Panc1 (cell line): ENCODE measurements around the gene MSRB2. TPM values are rescaled to one million over a fixed set of nuclear protein-coding genes. Genes with fewer than 3 reads are reported as not detected.

Experiments used
- ATAC-seq: fragments of 200-7000 bp; cut with Tn5 transposase; 2 replicates; pipeline ENCODE4 v1.9.1; 2020; ENCODE audit warnings: mild to moderate bottlenecking, moderate library complexity
- BruUV-seq: library from RNA; stranded (reverse); fragments of 400-500 nt; replicated peaks from 2 replicates; lab custom pipeline; 2021; lab: Mats Ljungman, UMichigan
- CTCF ChIA-PET: fragments of 300-600 bp; sonication (Branson Sonifier 250); formaldehyde crosslinking; loops from one replicate; lab custom pipeline; 2022; ENCODE audit warnings: antibody characterized with exemption; lab: Charles Lee
- POLR2A ChIA-PET: fragments of 300-600 bp; sonication (Branson Sonifier 250); formaldehyde crosslinking; loops from one replicate; lab custom pipeline; 2022; ENCODE audit warnings: antibody characterized with exemption; lab: Charles Lee
- DNase-seq: peaks from one replicate; pipeline ENCODE4 v3.0.0-alpha.2; 2010; ENCODE audit warnings: low read depth, low spot score
- H3K27ac ChIP-seq: 2 replicates; pipeline ENCODE4 v1.5.1; 2011; ENCODE audit warnings: mild to moderate bottlenecking, low read length, inconsistent platforms
- H3K27me3 ChIP-seq: fragments of 200-500 bp; sonication (Bioruptor generic); 2 replicates; pipeline ENCODE4 v1.6.0; 2014; ENCODE audit warnings: low read length, inconsistent platforms; ENCODE audit not compliant: control insufficient read depth, insufficient read depth
- H3K36me3 ChIP-seq: fragments of 200-500 bp; sonication (Bioruptor generic); 2 replicates; pipeline ENCODE4 v1.5.1; 2014; ENCODE audit warnings: inconsistent platforms, mild to moderate bottlenecking, low read length, moderate library complexity; ENCODE audit not compliant: control insufficient read depth, insufficient read depth
- H3K4me1 ChIP-seq: 2 replicates; pipeline ENCODE4 v1.5.1; 2011; ENCODE audit warnings: inconsistent platforms, mild to moderate bottlenecking, low read length, moderate library complexity; ENCODE audit not compliant: control insufficient read depth, insufficient read depth
- H3K4me3 ChIP-seq, 2 experiments: 2 replicates each; pipeline ENCODE4 v1.5.1; 2011 to 2012; ENCODE audit warnings: low read depth in 2 of 2, low read length in 2 of 2, mild to moderate bottlenecking in 2 of 2, inconsistent platforms in 1 of 2, moderate library complexity in 1 of 2
- H3K9me3 ChIP-seq: fragments of 200-500 bp; sonication (Bioruptor generic); 2 replicates; pipeline ENCODE4 v1.5.1; 2014; ENCODE audit warnings: low read depth, mild to moderate bottlenecking, inconsistent platforms, low read length, moderate library complexity; ENCODE audit not compliant: control insufficient read depth, insufficient read depth
- CTCF ChIP-seq: fragments of 450-650 bp; IDR thresholded peaks from 2 replicates; pipeline ENCODE4 v1.5.1; 2017; ENCODE audit warnings: mild to moderate bottlenecking
- POLR2AphosphoS5 ChIP-seq: IDR thresholded peaks from 2 replicates; pipeline ENCODE4 v1.6.1; 2012; ENCODE audit warnings: mild to moderate bottlenecking, low read depth, low read length, moderate library complexity
- SIN3A ChIP-seq: IDR thresholded peaks from 2 replicates; pipeline ENCODE4 v1.6.1; 2012; ENCODE audit warnings: low read depth, mild to moderate bottlenecking, low read length, moderate library complexity, borderline replicate concordance; ENCODE audit not compliant: insufficient read depth
- TCF7L2 ChIP-seq: IDR thresholded peaks from 2 replicates; pipeline ENCODE4 v1.6.1; 2011; ENCODE audit warnings: mild to moderate bottlenecking, low read depth, low read length, inconsistent platforms
- in situ Hi-C: cut with HindIII; loops from 2 replicates; pipeline ENCODE4 v1.10.0; 2016; ENCODE audit warnings: low sequenced_read_pairs, low pct_unique_long_range_greater_than_20kb
- intact Hi-C: fragments of 100-400 bp; cut with micrococcal nuclease; formaldehyde crosslinking; loops from one replicate; pipeline ENCODE4 v1.10.0; 2022; ENCODE audit not compliant: unreplicated experiment
- total RNA-seq: library from RNA; stranded (reverse); gene quantifications from one replicate; pipeline ENCODE4 v1.2.1, GENCODE V29; 2021; ENCODE audit not compliant: unreplicated experiment
- TF ChIP-seq, protein P1 (sequence below), 2 experiments: IDR thresholded peaks; 2 replicates each; pipeline ENCODE4 v1.6.1; 2011 to 2012; ENCODE audit warnings: low read depth in 2 of 2, control low read depth in 1 of 2, low read length in 1 of 2, mild to moderate bottlenecking in 1 of 2, moderate library complexity in 1 of 2; ENCODE audit not compliant: insufficient read depth in 1 of 2

The MSRB2 gene
- total RNA-seq, 1 experiment from 2014 or later = 10.7 TPM

DNA sequence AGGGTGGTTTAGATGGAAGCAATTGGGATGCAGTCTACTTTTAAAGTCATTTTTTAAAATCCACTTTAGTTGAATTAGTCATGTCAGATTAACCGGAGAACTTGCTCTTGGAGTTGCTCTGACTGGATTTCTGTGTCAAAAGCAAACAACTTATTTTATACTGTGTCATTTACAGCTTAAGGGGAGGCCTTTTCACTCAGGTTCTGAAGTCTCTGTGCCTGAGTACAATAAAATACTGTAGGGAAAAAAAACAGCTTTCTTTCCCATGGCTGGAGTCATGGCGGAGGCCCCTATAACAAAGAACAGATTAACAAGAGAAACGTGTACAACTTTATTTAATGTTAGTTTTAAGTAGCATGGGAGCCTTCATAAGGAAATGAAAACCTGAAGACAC, 39.2 kb upstream of the MSRB2 start:
- H3K27ac ChIP-seq = no peak overlapping the region
- TF ChIP-seq SIN3A (no peak), POLR2AphosphoS5 (no peak), TCF7L2 (no peak)
- TF ChIP-seq, protein P1, sequence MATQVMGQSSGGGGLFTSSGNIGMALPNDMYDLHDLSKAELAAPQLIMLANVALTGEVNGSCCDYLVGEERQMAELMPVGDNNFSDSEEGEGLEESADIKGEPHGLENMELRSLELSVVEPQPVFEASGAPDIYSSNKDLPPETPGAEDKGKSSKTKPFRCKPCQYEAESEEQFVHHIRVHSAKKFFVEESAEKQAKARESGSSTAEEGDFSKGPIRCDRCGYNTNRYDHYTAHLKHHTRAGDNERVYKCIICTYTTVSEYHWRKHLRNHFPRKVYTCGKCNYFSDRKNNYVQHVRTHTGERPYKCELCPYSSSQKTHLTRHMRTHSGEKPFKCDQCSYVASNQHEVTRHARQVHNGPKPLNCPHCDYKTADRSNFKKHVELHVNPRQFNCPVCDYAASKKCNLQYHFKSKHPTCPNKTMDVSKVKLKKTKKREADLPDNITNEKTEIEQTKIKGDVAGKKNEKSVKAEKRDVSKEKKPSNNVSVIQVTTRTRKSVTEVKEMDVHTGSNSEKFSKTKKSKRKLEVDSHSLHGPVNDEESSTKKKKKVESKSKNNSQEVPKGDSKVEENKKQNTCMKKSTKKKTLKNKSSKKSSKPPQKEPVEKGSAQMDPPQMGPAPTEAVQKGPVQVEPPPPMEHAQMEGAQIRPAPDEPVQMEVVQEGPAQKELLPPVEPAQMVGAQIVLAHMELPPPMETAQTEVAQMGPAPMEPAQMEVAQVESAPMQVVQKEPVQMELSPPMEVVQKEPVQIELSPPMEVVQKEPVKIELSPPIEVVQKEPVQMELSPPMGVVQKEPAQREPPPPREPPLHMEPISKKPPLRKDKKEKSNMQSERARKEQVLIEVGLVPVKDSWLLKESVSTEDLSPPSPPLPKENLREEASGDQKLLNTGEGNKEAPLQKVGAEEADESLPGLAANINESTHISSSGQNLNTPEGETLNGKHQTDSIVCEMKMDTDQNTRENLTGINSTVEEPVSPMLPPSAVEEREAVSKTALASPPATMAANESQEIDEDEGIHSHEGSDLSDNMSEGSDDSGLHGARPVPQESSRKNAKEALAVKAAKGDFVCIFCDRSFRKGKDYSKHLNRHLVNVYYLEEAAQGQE (IDR thresholded peaks at IDR 0.05; ENCODE audit: insufficient read depth in 1 of 2, low read depth in 2 of 2, low read length in 1 of 2) = no peak
- no TSS peak for BruUV-seq
- no peak overlapping the region for H3K4me3 ChIP-seq
- H3K4me1 ChIP-seq = no peaks in the 10 kb centered on the region
- POLR2A ChIA-PET = no interaction called here
- intact Hi-C loops = no loop called here
- DNase-seq (no peak), ATAC-seq (no peak)
- H3K9me3 ChIP-seq = no peaks in the 10 kb centered on the region
- H3K36me3 ChIP-seq = no peaks in the 10 kb centered on the region
- no peaks in the 10 kb centered on the region; the same call in 1 of the 2 replicates for H3K27me3 ChIP-seq
- in situ Hi-C loops = no loop called here
- CTCF ChIA-PET = no interaction called here

DNA sequence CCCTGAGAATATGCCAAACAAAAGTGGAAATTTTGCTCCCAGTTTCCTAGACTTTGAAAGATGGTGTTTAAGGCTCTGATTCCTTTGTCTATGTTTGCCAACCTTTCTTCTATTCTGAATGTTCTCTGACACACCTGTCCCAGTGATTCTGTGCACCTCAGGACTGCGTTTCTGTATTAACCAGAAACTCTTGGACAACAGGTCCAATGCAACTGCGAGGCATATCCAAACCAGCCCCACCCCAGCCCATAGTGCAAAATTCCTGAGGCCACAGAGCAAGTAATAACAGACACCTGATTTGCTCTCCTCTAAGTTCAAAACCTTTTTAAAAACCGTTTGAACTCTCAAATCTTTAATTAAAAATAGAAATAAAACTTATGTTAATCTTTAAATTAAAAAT, 37.0 kb upstream of the MSRB2 start:
- no peak for ATAC-seq
- in situ Hi-C loops = no loop called here
- DNase-seq = no peak
- ChIA-PET CTCF (no interaction called here), POLR2A (no interaction called here)
- H3K27me3 ChIP-seq = no peaks in the 10 kb centered on the region; the same call in 1 of the 2 replicates
- H3K36me3 ChIP-seq = no peaks in the 10 kb centered on the region
- no peak for TF ChIP-seq TCF7L2
- TF ChIP-seq CTCF = no peak
- TF ChIP-seq, protein P1 (IDR thresholded peaks at IDR 0.05; ENCODE audit: insufficient read depth in 1 of 2, low read depth in 2 of 2, low read length in 1 of 2) = no peak
- no peak for TF ChIP-seq SIN3A
- no peak for TF ChIP-seq POLR2AphosphoS5
- intact Hi-C loops = no loop called here
- no peaks in the 10 kb centered on the region for H3K4me1 ChIP-seq
- BruUV-seq = no TSS peak
- H3K9me3 ChIP-seq = no peaks in the 10 kb centered on the region
- H3K4me3 ChIP-seq = no peak overlapping the region
- H3K27ac ChIP-seq = no peak overlapping the region
